Measurements from ENCODE around the gene SARM1.

Gene SARM1

GRCh38 chr17:28398280-28398981 is 26.9 kb downstream of the SARM1 start:
- no peak; the same call in 1 of the 3 replicates for ATAC-seq
- TF ChIP-seq ISL1 (CRISPR knock-in tag; IDR thresholded peaks at IDR 0.05), result no peak
- no peak for TF ChIP-seq ZNF565 (CRISPR knock-in tag; conservative IDR thresholded peaks at IDR 0.05; ENCODE audit: low read depth)
- no peak for TF ChIP-seq CREB5 (CRISPR knock-in tag; IDR thresholded peaks at IDR 0.05; ENCODE audit: low read depth)
- TF ChIP-seq TSHZ2 (CRISPR knock-in tag; IDR thresholded peaks at IDR 0.05), result no peak
- TF ChIP-seq BACH2 (CRISPR knock-in tag; IDR thresholded peaks at IDR 0.05; ENCODE audit: borderline replicate concordance), result no peak
- no peak for TF ChIP-seq SNAI2 (CRISPR knock-in tag; IDR thresholded peaks at IDR 0.05)
- no peak for TF ChIP-seq TOX (CRISPR knock-in tag; IDR thresholded peaks at IDR 0.05; ENCODE audit: borderline replicate concordance)
- no peak for TF ChIP-seq ZFP30 (CRISPR knock-in tag; IDR thresholded peaks at IDR 0.05)
- no peak for TF ChIP-seq ZFP3 (CRISPR knock-in tag; IDR thresholded peaks at IDR 0.05)
- no peak for TF ChIP-seq OSR1 (CRISPR knock-in tag; IDR thresholded peaks at IDR 0.05)
- TF ChIP-seq ZC3H10 (CRISPR knock-in tag; IDR thresholded peaks at IDR 0.05), result no peak
- no peak for TF ChIP-seq RARB (CRISPR knock-in tag; IDR thresholded peaks at IDR 0.05)
- no peak for TF ChIP-seq PATZ1 (CRISPR knock-in tag; IDR thresholded peaks at IDR 0.05; ENCODE audit: borderline replicate concordance)
- TF ChIP-seq TCF4 (CRISPR knock-in tag; IDR thresholded peaks at IDR 0.05; ENCODE audit: borderline replicate concordance), result no peak

- TF ChIP-seq OSR1 (CRISPR knock-in tag; IDR thresholded peaks at IDR 0.05), result no peak
- no peak for TF ChIP-seq ARNTL (CRISPR knock-in tag; IDR thresholded peaks at IDR 0.05; ENCODE audit: borderline replicate concordance, low read depth)
- no peak for TF ChIP-seq ISL1 (CRISPR knock-in tag; IDR thresholded peaks at IDR 0.05)
- no peak for TF ChIP-seq ESRRG (CRISPR knock-in tag; IDR thresholded peaks at IDR 0.05)
- no peak for TF ChIP-seq ZNF565 (CRISPR knock-in tag; conservative IDR thresholded peaks at IDR 0.05; ENCODE audit: low read depth)
- TF ChIP-seq BACH2 (CRISPR knock-in tag; IDR thresholded peaks at IDR 0.05; ENCODE audit: borderline replicate concordance), result no peak
- TF ChIP-seq TSHZ2 (CRISPR knock-in tag; IDR thresholded peaks at IDR 0.05), result no peak
- no peak for TF ChIP-seq RARB (CRISPR knock-in tag; IDR thresholded peaks at IDR 0.05)
- no peak for TF ChIP-seq PPARA (CRISPR knock-in tag; IDR thresholded peaks at IDR 0.05; ENCODE audit: borderline replicate concordance)
- TF ChIP-seq ZNF70 (CRISPR knock-in tag; IDR thresholded peaks at IDR 0.05), result no peak
- TF ChIP-seq TCF4 (CRISPR knock-in tag; IDR thresholded peaks at IDR 0.05; ENCODE audit: borderline replicate concordance), result no peak
- no peak for TF ChIP-seq CSDC2 (CRISPR knock-in tag; IDR thresholded peaks at IDR 0.05)
- no peak for TF ChIP-seq ZFP3 (CRISPR knock-in tag; IDR thresholded peaks at IDR 0.05)
- no peak for ATAC-seq
These were observed 28.3 kb downstream of the SARM1 start for GRCh38 chr17:28399808-28400207.

- TF ChIP-seq ZNF8 (CRISPR knock-in tag; IDR thresholded peaks at IDR 0.05), result no peak
- ATAC-seq, result no peak
These were observed 30.7 kb downstream of the SARM1 start for GRCh38 chr17:28402224-28402630.

All from SK-N-SH treated with all-trans-retinoic acid at 6 μM for 48 hours (cell line).